ENCODE data around the gene LIPI. TPM values are rescaled to one million over a fixed set of nuclear protein-coding genes. Genes with fewer than 3 reads are reported as not detected.
"Not testable (repeated sequence)": the region's sequence is repeated elsewhere in the genome, so short reads cannot be mapped to it uniquely, and the experiment has no call there.

The LIPI gene
- total RNA-seq, 4 donors from 2014 or later: not detected

- H3K4me3 ChIP-seq (ENCODE audit: low read depth, poor library complexity, severe bottlenecking): no peak overlapping the region
- WGBS, 2 donors: 82 to 97% methylated on average over 6 to 7 of the region's 7 CpGs
- no peak for DNase-seq (ENCODE audit: low spot score in 2 of 2)
- no peak for TF ChIP-seq POLR2A (IDR thresholded peaks at IDR 0.05)
- TF ChIP-seq CTCF (IDR thresholded peaks at IDR 0.05): no peak
- intact Hi-C loops (cut with DNase I; ENCODE audit: low total_unique reads): no loop called here
Measured at GRCh38 chr21:14115646-14116045, 95.1 kb downstream of the LIPI start.

DNA sequence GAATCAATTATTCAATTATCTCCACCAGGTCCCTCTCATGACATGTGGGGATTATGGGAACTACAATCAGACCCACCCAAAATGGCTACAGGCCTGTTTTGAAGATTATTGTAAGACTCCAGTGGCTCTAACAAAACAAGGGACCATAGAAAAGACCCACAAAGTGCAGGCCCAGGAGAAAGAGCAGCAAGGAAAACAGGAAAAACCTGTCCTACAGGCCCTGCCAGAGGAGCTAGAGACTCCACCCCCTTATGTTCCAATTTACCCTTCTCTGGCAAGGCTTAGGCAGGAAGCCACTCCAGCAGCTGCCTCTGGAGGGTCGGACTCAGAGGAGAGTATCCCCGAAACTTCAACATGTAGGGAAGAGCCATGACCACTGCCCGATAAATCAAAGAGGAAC lies 96.5 kb downstream of the LIPI start:
- 97 to 98% methylated on average over 3 of the region's 3 CpGs for WGBS, 2 donors
- intact Hi-C loops (cut with DNase I; ENCODE audit: low total_unique reads): no loop called here
- TF ChIP-seq POLR2A (IDR thresholded peaks at IDR 0.05) (no peak), CTCF (IDR thresholded peaks at IDR 0.05) (no peak)
- no peak for DNase-seq (ENCODE audit: low spot score in 2 of 2)
- H3K4me3 ChIP-seq (ENCODE audit: low read depth, poor library complexity, severe bottlenecking): no peak overlapping the region

DNA sequence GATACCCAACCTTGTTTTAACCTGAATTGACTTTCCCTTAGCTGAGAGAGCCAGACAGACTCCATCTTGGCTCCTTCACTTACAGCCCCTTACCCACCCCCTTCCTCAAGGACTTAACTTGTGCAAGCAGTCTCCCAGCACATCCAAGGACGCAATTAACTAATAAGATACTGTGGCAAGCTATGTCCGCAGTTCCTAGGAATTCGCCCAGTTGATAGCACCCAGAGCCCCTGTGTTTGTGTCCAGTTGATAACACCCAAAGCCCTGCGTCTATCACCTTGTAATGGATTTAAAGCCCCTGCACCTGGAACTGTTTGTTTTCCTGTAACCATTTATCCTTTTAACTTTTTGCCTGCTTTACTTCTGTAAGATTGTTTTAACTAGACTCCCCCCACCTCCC lies 106.2 kb downstream of the LIPI start:
- 91 to 95% methylated on average over 4 of the region's 4 CpGs for WGBS, 2 donors
- DNase-seq (ENCODE audit: low spot score in 2 of 2); H3K4me3 ChIP-seq (ENCODE audit: low read depth, poor library complexity, severe bottlenecking); intact Hi-C loops (cut with DNase I; ENCODE audit: low total_unique reads): not testable (repeated sequence)

- DNase-seq (ENCODE audit: low spot score in 2 of 2): no peak
- intact Hi-C loops (cut with DNase I; ENCODE audit: low total_unique reads): no loop called here
- TF ChIP-seq POLR2A (IDR thresholded peaks at IDR 0.05): no peak
- no peak for TF ChIP-seq CTCF (IDR thresholded peaks at IDR 0.05)
- H3K4me3 ChIP-seq (ENCODE audit: low read depth, poor library complexity, severe bottlenecking): no peak overlapping the region
- WGBS, 2 donors: 36 to 40% methylated on average over 2 of the region's 2 CpGs
Measured at GRCh38 chr21:14099570-14099969, 111.2 kb downstream of the LIPI start.

- DNase-seq (ENCODE audit: low spot score in 2 of 2): no peak
- intact Hi-C loops (cut with DNase I; ENCODE audit: low total_unique reads): no loop called here
Measured at GRCh38 chr21:14097881-14098499, 112.8 kb downstream of the LIPI start.

GRCh38 chr21:14096577-14096976 lies 114.2 kb downstream of the LIPI start:
- TF ChIP-seq POLR2A (IDR thresholded peaks at IDR 0.05) (no peak), CTCF (IDR thresholded peaks at IDR 0.05) (no peak)
- no peak for DNase-seq (ENCODE audit: low spot score in 2 of 2)
- intact Hi-C loops (cut with DNase I; ENCODE audit: low total_unique reads): no loop called here
- no peak overlapping the region for H3K4me3 ChIP-seq (ENCODE audit: low read depth, poor library complexity, severe bottlenecking)
- 88 to 93% methylated on average over 6 of the region's 6 CpGs for WGBS, 2 donors

More at GRCh38 chr21:14097881-14098499, 112.8 kb downstream of the LIPI start:
- TF ChIP-seq CTCF (IDR thresholded peaks at IDR 0.05) (peak in 1 of 3 donors; percentile 46), POLR2A (IDR thresholded peaks at IDR 0.05) (no peak)
- no peak overlapping the region for H3K4me3 ChIP-seq (ENCODE audit: low read depth, poor library complexity, severe bottlenecking)
- 92 to 96% methylated on average over 2 of the region's 2 CpGs for WGBS, 2 donors
